A204.1 (cell line): ENCODE measurements around the gene PRKAG2.
"Not testable (repeated sequence)": the region's sequence is repeated elsewhere in the genome, so short reads cannot be mapped to it uniquely, and the experiment has no call there.

Experiments used
- FAIRE-seq: peaks from 2 replicates; lab custom pipeline; 2012; peaks lifted over from hg19 to GRCh38; lab: Jason Lieb, UNC

The PRKAG2 gene

GRCh38 chr7:151833213-151833651 is 43.7 kb downstream of the PRKAG2 start:
- FAIRE-seq, result no peak

- no peak for FAIRE-seq
These were observed 44.3 kb downstream of the PRKAG2 start for GRCh38 chr7:151832656-151833055.

GRCh38 chr7:151832138-151832537 is 44.8 kb downstream of the PRKAG2 start:
- no peak for FAIRE-seq

GRCh38 chr7:151831606-151832005 is 45.3 kb downstream of the PRKAG2 start:
- no peak for FAIRE-seq

GRCh38 chr7:151830121-151830830 is 46.6 kb downstream of the PRKAG2 start:
- FAIRE-seq, result no peak

GRCh38 chr7:151829707-151830106 is 47.2 kb downstream of the PRKAG2 start:
- FAIRE-seq, result no peak

- FAIRE-seq, result no peak
These were observed 49.3 kb downstream of the PRKAG2 start for GRCh38 chr7:151827620-151828019.

- not testable (repeated sequence) for FAIRE-seq
These were observed 50.6 kb downstream of the PRKAG2 start for GRCh38 chr7:151826316-151826715.

- FAIRE-seq, result no peak
These were observed 51.2 kb downstream of the PRKAG2 start for GRCh38 chr7:151825721-151826120.

GRCh38 chr7:151824373-151824933 is 52.5 kb downstream of the PRKAG2 start:
- no peak for FAIRE-seq

GRCh38 chr7:151823566-151824372 is 53.1 kb downstream of the PRKAG2 start:
- no peak for FAIRE-seq

- no peak for FAIRE-seq
These were observed 54.3 kb downstream of the PRKAG2 start for GRCh38 chr7:151822541-151823181.

- no peak for FAIRE-seq
These were observed 54.9 kb downstream of the PRKAG2 start for GRCh38 chr7:151821806-151822540.

- FAIRE-seq, result no peak
These were observed 55.7 kb downstream of the PRKAG2 start for GRCh38 chr7:151821226-151821625.

- FAIRE-seq, result no peak
These were observed 56.3 kb downstream of the PRKAG2 start for GRCh38 chr7:151820491-151821105.

GRCh38 chr7:151819866-151820265 is 57.0 kb downstream of the PRKAG2 start:
- no peak for FAIRE-seq

GRCh38 chr7:151818674-151819519 is 58.0 kb downstream of the PRKAG2 start:
- FAIRE-seq, result no peak

GRCh38 chr7:151817981-151818673 is 58.8 kb downstream of the PRKAG2 start:
- FAIRE-seq, result no peak

GRCh38 chr7:151817315-151817690 is 59.6 kb downstream of the PRKAG2 start:
- FAIRE-seq, result no peak
